MM.1S (cell line): ENCODE measurements around the gene RNF112.

Source experiments
- EZH2 ChIP-seq: fragments of 300-600 bp; sonication (generic); optimal IDR thresholded peaks from 2 replicates; pipeline ENCODE3; 2017; ENCODE audit warnings: low read depth, mild to moderate bottlenecking, antibody characterized with exemption, low read length, mixed read lengths
- EZH2phosphoT487 ChIP-seq: fragments of 300-600 bp; sonication (generic); IDR thresholded peaks from 2 replicates; pipeline ENCODE4 v1.6.1; 2018; ENCODE audit warnings: antibody characterized with exemption, low read length
- TF ChIP-seq, protein P1 (sequence below): fragments of 300-600 bp; sonication (generic); IDR thresholded peaks from 2 replicates; pipeline ENCODE4 v1.5.1; 2016; ENCODE audit warnings: antibody characterized with exemption, low read length, mixed read lengths

DNA sequence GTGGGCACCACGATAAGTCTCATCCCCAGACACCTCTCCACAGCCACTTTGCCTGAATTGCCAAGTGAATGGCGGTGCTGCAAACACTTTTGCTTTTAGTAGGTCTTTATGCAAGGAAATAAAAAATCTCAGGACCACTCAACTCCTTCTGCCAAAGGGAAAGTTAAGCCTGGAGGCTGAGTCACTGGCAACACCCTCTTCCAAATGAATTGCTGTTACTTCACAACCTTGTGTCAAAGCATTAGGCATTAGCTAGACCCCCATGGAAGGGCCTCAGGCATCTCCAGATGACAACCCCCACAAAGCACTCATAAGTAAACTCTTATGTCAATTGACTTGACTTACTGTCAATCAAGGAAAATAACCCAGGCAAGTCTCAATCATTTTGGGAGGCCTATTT is 43.0 kb downstream of the RNF112 start:
- TF ChIP-seq, protein P1, sequence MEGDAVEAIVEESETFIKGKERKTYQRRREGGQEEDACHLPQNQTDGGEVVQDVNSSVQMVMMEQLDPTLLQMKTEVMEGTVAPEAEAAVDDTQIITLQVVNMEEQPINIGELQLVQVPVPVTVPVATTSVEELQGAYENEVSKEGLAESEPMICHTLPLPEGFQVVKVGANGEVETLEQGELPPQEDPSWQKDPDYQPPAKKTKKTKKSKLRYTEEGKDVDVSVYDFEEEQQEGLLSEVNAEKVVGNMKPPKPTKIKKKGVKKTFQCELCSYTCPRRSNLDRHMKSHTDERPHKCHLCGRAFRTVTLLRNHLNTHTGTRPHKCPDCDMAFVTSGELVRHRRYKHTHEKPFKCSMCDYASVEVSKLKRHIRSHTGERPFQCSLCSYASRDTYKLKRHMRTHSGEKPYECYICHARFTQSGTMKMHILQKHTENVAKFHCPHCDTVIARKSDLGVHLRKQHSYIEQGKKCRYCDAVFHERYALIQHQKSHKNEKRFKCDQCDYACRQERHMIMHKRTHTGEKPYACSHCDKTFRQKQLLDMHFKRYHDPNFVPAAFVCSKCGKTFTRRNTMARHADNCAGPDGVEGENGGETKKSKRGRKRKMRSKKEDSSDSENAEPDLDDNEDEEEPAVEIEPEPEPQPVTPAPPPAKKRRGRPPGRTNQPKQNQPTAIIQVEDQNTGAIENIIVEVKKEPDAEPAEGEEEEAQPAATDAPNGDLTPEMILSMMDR: no peak
- no peak for TF ChIP-seq EZH2
- TF ChIP-seq EZH2phosphoT487: no peak
